Endothelial cell of umbilical vein (primary cell): ENCODE results near the gene USP46. TPM values are rescaled to one million over a fixed set of nuclear protein-coding genes. Genes with fewer than 3 reads are reported as not detected.

Experiments
- BruUV-seq: library from RNA; stranded (reverse); fragments of 400-500 nt; replicated peaks from 2 replicates; lab custom pipeline; 2021; lab: Mats Ljungman, UMichigan
- CTCF ChIA-PET: fragments of 300-600, 350-600 bp; sonication (Branson Sonifier 250); formaldehyde crosslinking; loops from one replicate; lab custom pipeline; 2021; ENCODE audit warnings: antibody characterized with exemption, inconsistent platforms; lab: Charles Lee
- POLR2A ChIA-PET: fragments of 300-600, 350-600 bp; sonication (Branson Sonifier 250); formaldehyde crosslinking; loops from one replicate; lab custom pipeline; 2021; ENCODE audit warnings: antibody characterized with exemption, inconsistent platforms; lab: Charles Lee
- DNase-seq: peaks from one replicate; pipeline ENCODE4 v3.0.0-alpha.2; 2011; ENCODE audit warnings: low read depth, low spot score
- FAIRE-seq: peaks from 2 replicates; lab custom pipeline; 2011; peaks lifted over from hg19 to GRCh38; lab: Jason Lieb, UNC
- H2AFZ ChIP-seq: 2 replicates; pipeline ENCODE4 v1.6.0; 2012; ENCODE audit warnings: low read depth, low read length, control low read depth, inconsistent platforms
- H3K27ac ChIP-seq: 2 replicates; pipeline ENCODE4 v1.5.1; 2011; ENCODE audit warnings: low read depth, mild to moderate bottlenecking, control low read depth, low read length, moderate library complexity; ENCODE audit not compliant: insufficient read depth
- H3K27me3 ChIP-seq, 2 experiments: 2 replicates each; pipeline versions ENCODE4 v1.6.0 to v1.6.1; 2011; ENCODE audit warnings: low read length in 2 of 2, mixed read lengths in 1 of 2; ENCODE audit not compliant: control insufficient read depth in 2 of 2, insufficient read depth in 2 of 2
- H3K36me3 ChIP-seq, 2 experiments: 2 replicates in 1 of 2; 3 replicates in 1 of 2; pipeline ENCODE4 v1.5.1; 2011; ENCODE audit warnings: low read length in 2 of 2, mild to moderate bottlenecking in 1 of 2, moderate library complexity in 1 of 2; ENCODE audit not compliant: control insufficient read depth in 2 of 2, insufficient read depth in 2 of 2; ENCODE audit errors: extremely low read depth in 1 of 2
- H3K4me1 ChIP-seq: 3 replicates; pipeline ENCODE4 v1.5.1; 2011; ENCODE audit warnings: mild to moderate bottlenecking, low read length; ENCODE audit not compliant: control insufficient read depth, insufficient read depth; ENCODE audit errors: extremely low read depth
- H3K4me2 ChIP-seq: 2 replicates; pipeline ENCODE4 v1.6.1; 2011; ENCODE audit warnings: low read length, control low read depth, mixed read lengths; ENCODE audit not compliant: insufficient read depth
- H3K4me3 ChIP-seq, 3 experiments: fragments of 200-600 bp in 1 of 3; sonication (generic), shearing (Covaris generic) in 1 of 3; replicated peaks in 1 of 3; 2 replicates each; pipeline ENCODE4 v1.5.1; 2011 to 2016; ENCODE audit warnings: control low read depth in 3 of 3, low read length in 3 of 3, mild to moderate bottlenecking in 2 of 3, inconsistent platforms in 1 of 3, low read depth in 1 of 3, moderate library complexity in 1 of 3; ENCODE audit not compliant: insufficient read depth in 1 of 3
- H3K79me2 ChIP-seq: 2 replicates; pipeline ENCODE4 v1.6.0; 2012; ENCODE audit warnings: low read length, inconsistent platforms; ENCODE audit not compliant: control insufficient read depth, insufficient read depth
- H3K9ac ChIP-seq: replicated peaks from 2 replicates; pipeline ENCODE3; 2011; ENCODE audit warnings: low read length, control low read depth; ENCODE audit not compliant: insufficient read depth; ENCODE audit errors: extremely low read depth
- H3K9me1 ChIP-seq: replicated peaks from 3 replicates; pipeline ENCODE4 v1.6.0; 2011; ENCODE audit warnings: mild to moderate bottlenecking, low read length; ENCODE audit not compliant: control insufficient read depth, insufficient read depth; ENCODE audit errors: extremely low read depth
- H3K9me3 ChIP-seq: replicated peaks from 2 replicates; pipeline ENCODE4 v1.5.1; 2012; ENCODE audit warnings: low read length, inconsistent platforms; ENCODE audit not compliant: control insufficient read depth, insufficient read depth
- H4K20me1 ChIP-seq: replicated peaks from 2 replicates; pipeline ENCODE3; 2011; ENCODE audit warnings: mild to moderate bottlenecking, low read length; ENCODE audit not compliant: control insufficient read depth, insufficient read depth; ENCODE audit errors: extremely low read depth
- CTCF ChIP-seq, 2 donors: IDR thresholded peaks; 1 replicate in 1 of 2; 2 replicates in 1 of 2; pipeline ENCODE4 v1.5.1; 2011; ENCODE audit warnings: low read length in 2 of 2, mild to moderate bottlenecking in 2 of 2, moderate library complexity in 2 of 2, control low read depth in 1 of 2, inconsistent platforms in 1 of 2, low read depth in 1 of 2; ENCODE audit not compliant: insufficient read depth in 1 of 2; ENCODE audit errors: extremely low read depth in 1 of 2
- EZH2 ChIP-seq: IDR thresholded peaks from 2 replicates; pipeline ENCODE4 v1.6.1; 2012; ENCODE audit warnings: borderline replicate concordance, low read depth, mild to moderate bottlenecking, moderate library complexity, low read length, inconsistent platforms; ENCODE audit not compliant: severe bottlenecking
- FOS ChIP-seq: IDR thresholded peaks from 2 replicates; pipeline ENCODE4 v1.6.1; 2011; ENCODE audit warnings: mild to moderate bottlenecking, low read length, moderate library complexity, borderline replicate concordance; ENCODE audit not compliant: insufficient read depth
- GATA2 ChIP-seq: IDR thresholded peaks from 2 replicates; pipeline ENCODE4 v1.7.0; 2011; ENCODE audit warnings: low read depth, mild to moderate bottlenecking, moderate library complexity, mixed read lengths, low read length; ENCODE audit not compliant: insufficient read length, insufficient read depth
- JUN ChIP-seq: IDR thresholded peaks from 2 replicates; pipeline ENCODE4 v1.6.1; 2011; ENCODE audit warnings: borderline replicate concordance, low read depth; ENCODE audit not compliant: insufficient read length, insufficient read depth
- MAX ChIP-seq: IDR thresholded peaks from 2 replicates; pipeline ENCODE4 v1.6.1; 2011; ENCODE audit not compliant: insufficient read depth, insufficient read length
- MYC ChIP-seq: IDR thresholded peaks from one replicate; pipeline ENCODE4 v1.6.1; 2011; ENCODE audit warnings: mild to moderate bottlenecking, low read depth, low read length
- POLR2A ChIP-seq: IDR thresholded peaks from 2 replicates; pipeline ENCODE4 v1.6.1; 2012; ENCODE audit warnings: low read depth, mild to moderate bottlenecking, control low read depth, low read length
- POLR2AphosphoS5 ChIP-seq: IDR thresholded peaks from 2 replicates; pipeline ENCODE4 v1.6.1; 2012; ENCODE audit warnings: low read depth, mild to moderate bottlenecking, control low read depth, low read length, moderate library complexity; ENCODE audit not compliant: insufficient read depth
- dilution Hi-C: fragments of 300-500 bp; cut with MboI; formaldehyde crosslinking; loops from one replicate; pipeline ENCODE4 v1.15.0; 2019; ENCODE audit warnings: low sequenced_read_pairs; ENCODE audit not compliant: extremely low pct_ligation_motif_present
- intact Hi-C: fragments of 100-400 bp; cut with micrococcal nuclease; formaldehyde crosslinking; loops from one replicate; pipeline ENCODE4 v1.10.0; 2022
- polyA plus RNA-seq, 4 experiments: library from polyadenylated mRNA; depleted of rRNA in 3 of 4; stranded (reverse) in 3 of 4; unstranded in 1 of 4; fragments of >200 nt; gene quantifications; 2 replicates each; pipeline versions ENCODE4 v1.2.1 to v1.2.3, GENCODE V29; 2011 to 2012; ENCODE audit warnings: missing spikeins in 1 of 4
- total RNA-seq: library from RNA; stranded (reverse); gene quantifications from 2 replicates; pipeline ENCODE4 v1.2.3, GENCODE V29; 2021

Gene USP46
- total and polyA plus RNA-seq, 2 donors (not counting 3 experiments of a cell fraction or from before 2014, with no cell fraction given), result 5.2 to 23.7 TPM

DNA sequence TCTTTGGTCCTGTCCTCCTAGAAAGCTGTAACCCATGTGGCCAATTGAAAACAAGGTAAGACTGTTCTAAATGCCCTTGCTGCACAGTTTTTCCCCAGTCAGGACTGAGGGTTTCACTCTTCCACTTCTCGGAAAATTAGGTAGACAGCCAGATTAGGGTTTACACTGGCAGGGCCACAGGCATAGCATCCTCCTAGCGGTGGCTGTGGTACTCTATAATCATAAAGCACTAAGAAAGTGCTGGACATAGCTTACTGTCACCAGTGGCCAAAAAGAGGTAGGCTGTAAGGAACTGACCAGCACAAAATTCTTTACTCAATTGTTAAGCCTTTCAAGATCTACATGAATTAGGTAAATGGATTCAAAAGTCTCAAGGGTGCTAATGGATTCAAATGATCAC, 11.6 kb upstream of the USP46 start:
- no peaks in the 10 kb centered on the region for H3K4me1 ChIP-seq
- no peaks in the 10 kb centered on the region for H3K9me3 ChIP-seq
- H3K9ac ChIP-seq, result no peak overlapping the region
- no TSS peak for BruUV-seq
- H3K36me3 ChIP-seq, result no peaks in the 10 kb centered on the region
- CTCF ChIA-PET, result interaction anchor here (1.1 to 1.5 kb wide), 5 partner anchors 15 to 312 kb away, joined by 3 to 7 read pairs (median 4); no protein-coding TSS in a partner anchor
- no peak for DNase-seq
- H3K79me2 ChIP-seq, result no peaks in the 10 kb centered on the region
- dilution Hi-C loops (no loop called here), intact Hi-C loops (no loop called here)
- H3K27me3 ChIP-seq, result peaks cover 6 to 7% of the 10 kb centered on the region in 2 experiments
- FAIRE-seq, result no peak
- no peak overlapping the region for H2AFZ ChIP-seq
- H3K4me2 ChIP-seq, result no peak overlapping the region
- POLR2A ChIA-PET, result no interaction called here
- H4K20me1 ChIP-seq, result no peaks in the 10 kb centered on the region
- no peak overlapping the region for H3K4me3 ChIP-seq
- no peak overlapping the region for H3K27ac ChIP-seq
- TF ChIP-seq POLR2AphosphoS5 (no peak), JUN (no peak), EZH2 (no peak), MAX (no peak), FOS (no peak), GATA2 (no peak), CTCF (IDR thresholded peaks at IDR 0.05; ENCODE audit: extremely low read depth in 1 of 2, insufficient read depth in 1 of 2, low read depth in 1 of 2, low read length in 2 of 2) (no peak), MYC (no peak), POLR2A (no peak)
- no peaks in the 10 kb centered on the region for H3K9me1 ChIP-seq
